GM12892 (cell line): ENCODE measurements around the gene MRPL38.

ENCODE experiments used
- POLR2A ChIP-seq: IDR thresholded peaks from 2 replicates; pipeline ENCODE4 v1.6.1; 2011; ENCODE audit warnings: low read depth, low read length, control low read depth
- TAF1 ChIP-seq: IDR thresholded peaks from 2 replicates; pipeline ENCODE4 v1.6.1; 2011; ENCODE audit warnings: low read depth, mild to moderate bottlenecking, control low read depth, low read length, borderline replicate concordance

GRCh38 chr17:75873587-75874322 is 30.9 kb downstream of the MRPL38 start:
- no peak for TF ChIP-seq TAF1
- TF ChIP-seq POLR2A = no peak
